ENCODE measurements around the gene TELO2.
A peak's percentile ranks its signal among the peaks of the same experiment; 100 is the strongest.
"Not testable (repeated sequence)": the region's sequence is repeated elsewhere in the genome, so short reads cannot be mapped to it uniquely, and the experiment has no call there.

The TELO2 gene

GRCh38 chr16:1457489-1458245 lies 35.5 kb upstream of the TELO2 start:
- DNase-seq (ENCODE audit: low spot score): no peak
- FAIRE-seq: no peak

- FAIRE-seq: no peak
- no peak for DNase-seq (ENCODE audit: low spot score)
Measured at GRCh38 chr16:1458336-1458976, 34.7 kb upstream of the TELO2 start.

GRCh38 chr16:1458977-1459341 lies 34.2 kb upstream of the TELO2 start:
- no peak for DNase-seq (ENCODE audit: low spot score)
- FAIRE-seq: no peak

GRCh38 chr16:1459967-1460366 lies 33.2 kb upstream of the TELO2 start:
- FAIRE-seq: no peak

GRCh38 chr16:1460602-1461138 lies 32.5 kb upstream of the TELO2 start:
- DNase-seq (ENCODE audit: low spot score): no peak
- no peak for FAIRE-seq

More at GRCh38 chr16:1459967-1460366, 33.2 kb upstream of the TELO2 start:
- no peak for DNase-seq (ENCODE audit: low spot score)

GRCh38 chr16:1461146-1461545 lies 32.0 kb upstream of the TELO2 start:
- no peak for DNase-seq (ENCODE audit: low spot score)
- FAIRE-seq: no peak

GRCh38 chr16:1464196-1464893 lies 28.8 kb upstream of the TELO2 start:
- no peak for DNase-seq (ENCODE audit: low spot score)

GRCh38 chr16:1464894-1465566 lies 28.1 kb upstream of the TELO2 start:
- DNase-seq (ENCODE audit: low spot score) (no peak), FAIRE-seq (no peak)

More at GRCh38 chr16:1464196-1464893, 28.8 kb upstream of the TELO2 start:
- FAIRE-seq: no peak

- no peak for FAIRE-seq
Measured at GRCh38 chr16:1465567-1465915, 27.6 kb upstream of the TELO2 start.

GRCh38 chr16:1466054-1466453 lies 27.1 kb upstream of the TELO2 start:
- FAIRE-seq: no peak
- no peak for DNase-seq (ENCODE audit: low spot score)

More at GRCh38 chr16:1465567-1465915, 27.6 kb upstream of the TELO2 start:
- no peak for DNase-seq (ENCODE audit: low spot score)

GRCh38 chr16:1466968-1467521 lies 26.1 kb upstream of the TELO2 start:
- FAIRE-seq (no peak), DNase-seq (ENCODE audit: low spot score) (peak; percentile 60)

GRCh38 chr16:1468426-1468810 lies 24.7 kb upstream of the TELO2 start:
- DNase-seq (ENCODE audit: low spot score) (no peak), FAIRE-seq (no peak)

GRCh38 chr16:1469141-1469540 lies 24.0 kb upstream of the TELO2 start:
- DNase-seq (ENCODE audit: low spot score); FAIRE-seq: not testable (repeated sequence)

GRCh38 chr16:1469693-1470201 lies 23.4 kb upstream of the TELO2 start:
- DNase-seq (ENCODE audit: low spot score) (no peak), FAIRE-seq (no peak)

GRCh38 chr16:1470481-1471251 lies 22.5 kb upstream of the TELO2 start:
- DNase-seq (ENCODE audit: low spot score) (no peak), FAIRE-seq (no peak)

GRCh38 chr16:1471569-1472194 lies 21.5 kb upstream of the TELO2 start:
- FAIRE-seq: no peak
- DNase-seq (ENCODE audit: low spot score): no peak

- DNase-seq (ENCODE audit: low spot score): no peak
- no peak for FAIRE-seq
Measured at GRCh38 chr16:1472974-1473373, 20.2 kb upstream of the TELO2 start.

- no peak for FAIRE-seq
Measured at GRCh38 chr16:1474082-1474795, 18.9 kb upstream of the TELO2 start.

More at GRCh38 chr16:1474082-1474795, 18.9 kb upstream of the TELO2 start:
- DNase-seq (ENCODE audit: low spot score): no peak
